ENCODE data around the gene HDAC4.
A peak's percentile ranks its signal among the peaks of the same experiment; 100 is the strongest.

The HDAC4 gene

DNA sequence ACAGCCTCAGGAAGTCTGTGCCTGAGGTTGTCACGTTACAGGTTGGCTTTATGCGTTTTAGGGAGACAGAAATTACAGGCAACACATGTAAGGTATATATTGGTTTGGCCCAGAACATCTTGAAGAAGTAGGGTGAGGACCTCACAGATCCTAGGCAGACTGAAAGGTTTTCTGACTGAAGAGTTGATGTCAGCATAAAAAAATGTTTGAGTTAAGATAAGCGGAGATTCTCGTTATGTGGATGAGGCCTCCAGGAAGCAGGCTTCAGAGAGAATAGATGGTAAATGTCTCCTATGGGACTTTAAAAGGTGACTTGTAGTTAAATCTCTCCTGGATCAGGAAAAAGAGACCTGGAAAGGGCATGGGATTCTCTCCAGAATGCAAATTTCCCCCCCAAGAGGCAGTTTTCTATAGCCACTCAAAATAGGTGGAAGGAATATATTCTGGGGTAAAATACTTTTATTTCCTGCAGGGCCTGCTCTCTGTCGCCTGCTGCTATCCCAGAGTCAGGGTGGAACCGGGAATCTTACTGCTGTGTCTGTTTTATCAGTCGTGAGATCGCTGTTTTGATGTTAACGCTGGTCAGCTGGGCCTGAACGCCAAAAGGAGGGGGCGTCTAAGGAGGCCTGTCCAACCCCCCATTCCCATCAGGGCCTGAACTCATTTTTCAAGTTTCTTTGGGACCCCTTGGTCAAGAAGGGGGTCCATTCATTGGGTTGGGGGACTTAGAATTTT lies 171.1 kb downstream of the HDAC4 start:
- DNase-seq: no peak

DNA sequence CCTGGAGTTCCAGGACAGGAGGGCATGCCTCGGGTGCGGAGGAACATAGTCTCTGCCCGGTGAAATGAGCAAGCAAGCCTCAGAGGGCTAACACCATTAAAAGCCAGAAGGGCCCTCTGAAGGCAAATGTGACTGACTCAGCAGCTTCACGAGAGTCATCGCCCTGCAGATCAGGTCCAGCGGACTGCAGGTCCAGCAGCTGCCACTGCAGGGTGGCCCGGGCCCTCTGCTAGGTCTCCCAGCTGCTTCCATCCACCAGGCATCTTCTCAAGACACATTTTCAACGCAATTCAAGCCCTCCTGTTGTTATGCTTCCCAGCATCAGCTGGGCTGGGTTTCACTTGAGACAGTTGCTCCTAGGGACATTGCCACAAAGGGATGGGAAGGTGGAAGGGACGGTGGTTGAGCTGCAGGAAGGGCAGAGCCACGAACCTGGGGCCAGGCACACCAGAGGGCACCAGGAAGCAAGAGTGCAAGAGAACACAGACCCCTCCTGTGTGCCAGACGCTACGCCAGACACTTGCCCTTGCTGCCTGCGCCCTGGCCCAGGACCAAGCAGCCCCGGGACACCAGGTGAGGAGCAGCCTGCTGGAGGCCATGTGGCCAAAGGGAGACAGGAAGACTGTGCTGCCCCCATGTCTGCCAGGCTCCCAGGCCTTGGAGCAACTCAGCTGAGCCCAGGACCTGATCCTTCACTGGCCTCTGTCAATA lies 173.0 kb downstream of the HDAC4 start:
- DNase-seq: peak; percentile 34 to 64 (median 47)

DNA sequence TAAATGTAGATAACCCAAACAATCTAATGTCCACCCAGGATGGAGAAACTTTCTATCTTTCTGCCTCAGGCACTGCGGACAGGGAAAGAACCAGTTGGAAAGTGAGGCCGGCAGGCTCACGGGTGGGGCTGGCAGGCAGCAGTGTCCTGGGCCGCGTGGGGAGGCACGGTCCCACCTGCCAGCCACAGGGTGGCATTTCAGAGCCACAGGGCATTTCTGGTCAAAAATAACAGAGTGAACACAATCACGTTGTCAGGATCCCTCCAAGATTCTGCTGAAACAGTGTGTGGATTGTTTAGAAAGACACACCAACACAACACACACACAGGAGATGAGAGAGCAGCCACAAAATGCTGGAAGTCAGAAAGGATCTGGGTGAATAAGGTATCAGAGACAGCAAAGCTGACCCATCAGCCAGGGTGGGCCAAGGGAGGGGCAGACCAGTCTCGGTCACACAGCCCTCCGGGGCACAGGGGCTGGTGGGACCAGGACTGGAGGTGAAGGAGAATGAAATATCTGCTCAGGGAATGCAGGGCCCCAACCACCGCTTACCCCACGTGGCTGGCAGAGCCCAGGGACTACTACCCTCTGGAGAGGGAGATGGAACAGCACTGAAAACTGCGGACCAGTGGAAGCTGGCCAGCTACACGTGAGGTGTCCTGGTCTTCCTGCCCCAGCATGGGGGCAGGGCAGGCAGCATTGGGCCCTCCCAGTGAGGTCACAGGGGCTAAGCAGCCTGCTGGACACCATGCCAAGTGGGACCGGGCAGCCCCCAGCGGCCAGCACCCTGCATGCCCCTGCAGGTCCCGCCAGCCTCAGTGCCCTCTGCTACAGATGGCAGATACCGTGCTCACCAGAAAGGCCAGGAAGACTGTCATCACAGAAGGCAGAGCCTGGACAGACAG lies 173.9 kb downstream of the HDAC4 start:
- no peak for DNase-seq

DNA sequence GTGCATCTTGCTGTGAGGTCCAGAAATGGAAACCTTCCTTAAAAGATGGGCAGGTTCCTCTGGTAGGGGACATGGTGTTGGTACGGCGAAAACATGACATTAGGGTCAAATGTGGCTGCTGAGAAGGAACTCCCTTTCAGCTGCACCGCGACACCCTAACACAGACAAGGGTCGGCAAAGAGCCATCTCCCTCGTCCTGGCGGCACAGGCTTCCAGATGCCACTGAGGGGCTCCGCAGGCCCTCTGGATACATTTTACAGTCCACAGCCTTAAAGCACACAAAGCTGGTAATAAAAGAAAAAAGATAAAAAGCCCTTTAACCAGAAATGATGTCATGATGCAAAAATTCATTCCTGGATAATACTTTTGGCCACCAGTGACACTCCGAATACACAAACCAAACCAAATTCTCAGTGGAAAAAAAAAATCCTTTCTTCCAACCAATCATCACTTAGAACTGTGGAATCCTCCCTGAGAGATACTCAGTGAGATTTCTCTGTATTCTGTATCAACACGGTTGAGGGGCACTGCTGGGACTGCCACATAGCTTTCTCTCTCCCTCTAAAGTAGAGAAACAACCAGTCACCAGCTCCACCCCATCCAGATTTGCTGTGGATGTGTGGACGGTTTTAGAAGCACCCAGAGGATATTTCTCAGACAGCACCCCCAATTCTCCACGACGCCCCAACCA lies 174.8 kb downstream of the HDAC4 start:
- DNase-seq: no peak

GRCh38 chr2:239225371-239225851 lies 175.4 kb downstream of the HDAC4 start:
- DNase-seq: peak; percentile 56 to 86 (median 75)

GRCh38 chr2:239224955-239225354 lies 175.9 kb downstream of the HDAC4 start:
- no peak for DNase-seq

DNA sequence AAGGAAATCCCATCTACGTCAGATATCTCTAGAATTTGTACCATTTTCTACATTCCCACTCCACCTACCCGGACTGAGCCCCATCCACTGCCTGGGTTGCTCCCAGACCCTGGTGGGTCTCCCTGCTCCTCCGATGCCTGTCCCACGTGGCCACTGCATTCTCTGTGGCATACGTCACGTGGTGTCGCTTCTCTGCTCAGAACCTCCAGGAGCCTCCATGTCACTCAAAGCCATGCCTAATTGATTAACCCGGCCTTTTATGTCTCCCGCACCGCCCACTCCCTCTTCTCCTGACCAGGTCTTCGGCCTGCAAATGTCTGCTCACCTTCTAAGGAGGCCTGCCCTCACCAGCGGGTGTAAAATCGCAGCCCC lies 176.6 kb downstream of the HDAC4 start:
- DNase-seq: peak in 1 of 3 experiments; percentile 41

DNA sequence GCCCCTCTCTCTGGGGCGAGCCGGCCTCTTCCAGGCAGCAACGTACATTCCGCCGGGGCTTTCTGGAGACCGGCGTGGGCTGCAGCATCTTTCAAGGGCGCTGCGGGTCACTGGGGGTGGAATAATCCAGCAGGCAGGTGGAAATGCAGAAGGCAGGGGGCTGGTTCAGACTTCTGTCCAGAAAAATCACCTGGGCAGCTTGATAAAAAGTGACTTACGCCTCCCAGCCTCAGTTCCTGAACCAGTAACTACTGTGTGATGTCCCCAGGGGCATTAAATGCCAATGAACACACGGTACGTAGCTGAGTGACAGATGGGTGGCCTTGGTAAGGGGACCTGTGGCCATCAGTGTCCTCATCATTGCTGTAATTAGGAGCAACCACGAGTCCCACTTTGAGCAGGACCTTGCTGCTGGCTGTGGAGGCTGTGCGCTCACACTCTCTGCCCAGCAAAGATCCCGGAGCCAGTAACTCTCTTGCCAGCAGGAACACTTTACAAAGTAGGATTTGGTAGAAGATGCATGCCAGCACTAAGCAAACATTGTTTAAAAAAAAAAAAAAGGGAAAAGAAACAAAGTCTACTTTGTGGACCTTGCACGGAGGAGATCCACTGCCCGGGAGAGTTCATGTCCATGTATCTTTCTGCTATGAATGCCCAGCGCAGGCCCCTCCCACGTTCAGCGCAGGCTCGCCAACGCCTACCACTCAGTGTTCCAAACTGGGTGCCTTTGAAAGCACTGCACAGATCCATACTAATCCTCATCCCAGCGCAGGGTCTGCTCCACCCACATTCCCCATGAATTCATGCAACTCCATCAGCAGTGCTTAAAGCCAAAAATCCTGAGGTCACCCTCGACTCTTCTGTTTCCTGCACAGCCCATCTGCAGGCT lies 177.3 kb downstream of the HDAC4 start:
- DNase-seq: peak in 1 of 3 experiments; percentile 29

GRCh38 chr2:239222706-239223309 lies 178.0 kb downstream of the HDAC4 start:
- peak in 1 of 3 experiments; percentile 19 for DNase-seq

DNA sequence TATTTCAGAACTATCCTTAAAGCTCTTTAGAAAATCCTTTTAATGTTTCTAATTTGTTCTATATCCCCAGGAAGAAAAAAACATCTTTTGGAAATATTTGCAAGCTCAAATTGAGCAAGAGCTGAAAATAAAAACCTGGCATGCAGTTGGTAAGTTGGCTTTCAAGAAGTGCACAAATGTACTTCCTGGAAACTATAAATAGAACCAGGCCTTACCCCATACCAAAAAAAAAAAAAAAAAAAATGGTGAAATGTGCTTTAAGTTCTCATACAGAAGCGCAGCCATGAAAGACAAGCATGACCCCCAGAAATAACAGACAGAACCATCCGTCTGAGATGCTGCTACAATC lies 178.5 kb downstream of the HDAC4 start:
- no peak for DNase-seq

DNA sequence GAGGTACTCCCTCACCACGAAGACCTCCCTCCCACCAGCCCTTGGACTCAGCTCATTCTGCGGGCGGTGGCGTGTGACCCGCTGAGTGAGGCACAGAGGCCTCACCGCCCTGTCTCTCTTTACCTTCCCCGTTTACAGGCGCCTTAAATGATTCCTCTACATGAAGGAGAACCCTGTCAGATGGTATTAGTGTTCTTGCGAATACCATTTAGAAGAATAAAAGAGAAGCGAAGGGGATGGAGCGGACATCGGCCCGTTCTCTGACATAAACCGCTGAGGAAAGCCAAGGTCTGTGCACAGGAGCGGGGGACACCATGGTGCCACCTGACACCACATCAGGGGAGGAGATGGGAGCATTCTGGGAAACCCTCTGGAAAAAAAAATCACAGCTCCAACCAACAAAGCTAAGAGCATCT lies 179.8 kb downstream of the HDAC4 start:
- peak in 1 of 3 experiments; percentile 32 for DNase-seq

DNA sequence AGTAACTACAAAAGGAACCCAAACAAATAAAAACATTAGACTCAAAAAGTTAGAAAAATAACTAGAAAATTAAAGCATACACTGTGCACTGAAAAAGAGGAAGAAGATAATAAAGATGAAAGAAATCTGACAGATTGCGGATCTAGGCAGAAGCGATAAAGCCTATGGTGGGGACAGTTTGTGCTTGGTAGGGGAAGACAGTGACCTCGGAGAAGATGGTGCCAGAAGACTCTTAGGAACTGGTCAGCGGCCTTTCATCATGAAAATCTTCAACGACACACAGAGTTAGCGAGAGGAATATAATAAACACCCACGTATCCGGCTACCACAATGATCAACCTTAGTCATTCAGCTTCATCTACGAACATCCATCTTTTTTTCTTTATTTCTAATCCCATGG lies 180.5 kb downstream of the HDAC4 start:
- no peak for DNase-seq

GRCh38 chr2:239216614-239217273 lies 184.1 kb downstream of the HDAC4 start:
- no peak for DNase-seq

DNA sequence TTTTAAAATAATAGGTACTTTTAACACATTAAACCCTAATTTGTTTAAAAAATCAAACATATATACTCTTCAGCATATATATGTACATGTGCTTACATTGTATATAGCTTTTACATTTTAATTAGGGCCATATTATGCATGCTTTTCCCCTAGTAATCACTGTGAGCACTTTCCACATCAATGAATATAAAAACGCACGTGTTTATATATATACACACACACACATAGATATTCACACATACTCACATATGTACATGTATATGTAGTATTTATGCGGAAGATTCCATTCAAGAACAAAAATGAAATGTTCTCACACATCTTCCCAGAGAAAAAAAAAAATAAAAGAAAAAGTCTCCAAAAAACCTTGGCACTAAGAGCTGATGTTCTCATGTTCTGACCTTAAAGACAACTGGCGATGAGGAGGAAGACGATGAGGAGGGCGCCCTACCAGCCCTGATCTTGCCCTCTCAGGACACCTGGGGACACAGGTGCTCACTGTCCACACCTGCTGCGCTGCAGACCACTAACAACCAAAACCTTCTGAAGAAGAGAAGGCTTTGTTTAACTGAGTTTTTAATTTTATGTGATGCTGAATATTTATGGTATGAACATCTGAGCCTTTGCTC lies 184.7 kb downstream of the HDAC4 start:
- DNase-seq: no peak

DNA sequence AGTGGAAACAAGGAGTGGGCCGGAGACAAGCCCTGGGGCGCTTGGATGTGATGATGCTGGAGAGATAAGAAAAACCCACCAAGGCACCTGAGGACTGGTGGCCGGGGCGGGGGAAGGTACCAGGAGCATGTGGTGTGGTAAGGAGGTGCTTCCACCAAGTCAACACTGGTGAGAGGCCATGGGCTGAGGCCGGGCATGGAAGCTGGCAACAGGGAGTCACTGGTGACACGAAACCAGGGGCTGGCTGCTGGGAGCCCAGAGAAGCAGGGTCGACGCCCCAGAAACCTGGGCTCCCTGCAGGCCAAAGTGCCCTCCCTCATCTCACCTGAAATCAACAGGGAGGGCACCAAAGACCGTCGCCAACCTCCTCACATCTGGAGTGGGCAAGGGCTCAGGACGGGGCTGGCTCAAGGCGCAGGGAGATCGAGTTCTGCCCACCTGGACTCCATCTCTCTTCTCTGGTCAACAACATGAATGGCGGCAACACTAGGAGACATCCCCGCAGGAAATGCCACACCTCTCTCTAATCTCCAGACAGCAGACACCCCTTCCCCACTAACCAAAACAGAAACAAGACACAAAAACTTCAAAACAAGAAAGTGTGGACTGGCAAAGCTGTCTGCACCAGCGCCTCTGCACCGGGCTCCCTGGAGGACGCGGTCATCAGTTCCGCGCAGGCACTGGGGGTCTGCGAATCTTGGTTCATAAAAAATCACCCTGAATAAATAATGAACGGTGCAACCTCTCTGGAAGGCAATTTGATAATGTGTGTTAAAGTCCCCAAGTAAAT lies 185.5 kb downstream of the HDAC4 start:
- DNase-seq: no peak

- no peak for DNase-seq
Measured at GRCh38 chr2:239214725-239215124, 186.1 kb downstream of the HDAC4 start.

DNA sequence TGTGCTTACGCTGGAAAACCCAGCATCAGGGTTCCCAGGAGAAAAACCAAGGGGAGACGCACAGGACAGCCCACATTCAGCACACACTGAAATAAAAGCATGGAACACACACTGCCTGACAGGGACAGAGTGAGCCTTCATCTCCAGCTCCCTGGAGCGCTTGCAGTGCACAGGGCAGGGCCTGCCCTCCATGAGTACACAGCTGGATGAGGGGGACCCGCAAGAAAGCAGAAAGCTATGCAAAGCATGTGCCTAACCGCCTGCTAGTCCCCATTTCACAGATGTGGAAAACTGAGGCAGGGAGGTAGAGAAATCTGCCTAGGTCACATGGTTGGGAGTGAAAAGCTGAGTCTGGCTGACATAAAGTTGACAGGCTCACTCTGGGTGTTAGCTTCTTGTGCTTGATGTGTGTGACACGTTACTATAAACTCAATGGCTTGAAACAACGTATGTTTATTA lies 187.1 kb downstream of the HDAC4 start:
- DNase-seq: no peak

DNA sequence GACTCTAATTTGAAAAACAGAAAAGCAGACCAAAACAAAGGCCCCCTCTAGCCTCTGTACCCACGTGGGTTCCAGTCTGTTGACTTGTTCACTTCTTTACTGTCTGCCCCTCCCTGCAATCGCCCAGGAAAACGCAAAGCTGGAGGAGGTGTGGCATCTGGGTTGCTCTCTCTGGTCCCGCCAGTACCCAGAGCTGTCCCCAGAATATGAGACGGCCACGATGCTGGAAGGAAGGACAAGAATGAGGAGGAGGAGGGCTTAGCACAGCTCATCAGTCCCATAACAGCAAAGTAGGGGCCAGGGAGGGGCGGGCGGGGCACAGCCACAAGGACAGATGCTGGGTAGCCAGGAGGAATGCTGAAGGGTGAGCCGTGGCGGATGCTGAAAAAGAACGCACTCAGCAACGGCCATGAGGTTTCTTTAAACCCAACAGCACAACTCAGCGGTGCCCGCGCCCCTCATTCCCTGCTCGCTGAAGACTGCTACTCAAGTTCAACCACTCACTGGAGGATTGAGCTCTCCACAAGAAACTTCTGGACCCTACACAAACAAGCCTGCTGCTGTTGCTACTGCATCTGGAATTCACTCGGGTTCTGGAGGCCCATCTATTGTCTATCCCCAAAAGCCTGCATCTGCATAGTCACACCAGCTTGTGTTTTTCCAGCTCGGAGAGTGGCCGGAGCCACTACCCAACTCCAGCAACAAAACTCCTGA lies 187.7 kb downstream of the HDAC4 start:
- no peak for DNase-seq

Measured in NCI-H1417 (cell line).